Measurements from ENCODE around the gene RAB3GAP1. TPM values are rescaled to one million over a fixed set of nuclear protein-coding genes. Genes with fewer than 3 reads are reported as not detected.

Gene RAB3GAP1
- total and polyA plus RNA-seq, 2 of the 4 experiments (the other 2 are of a cell fraction), result 21.2 to 65.8 TPM

DNA sequence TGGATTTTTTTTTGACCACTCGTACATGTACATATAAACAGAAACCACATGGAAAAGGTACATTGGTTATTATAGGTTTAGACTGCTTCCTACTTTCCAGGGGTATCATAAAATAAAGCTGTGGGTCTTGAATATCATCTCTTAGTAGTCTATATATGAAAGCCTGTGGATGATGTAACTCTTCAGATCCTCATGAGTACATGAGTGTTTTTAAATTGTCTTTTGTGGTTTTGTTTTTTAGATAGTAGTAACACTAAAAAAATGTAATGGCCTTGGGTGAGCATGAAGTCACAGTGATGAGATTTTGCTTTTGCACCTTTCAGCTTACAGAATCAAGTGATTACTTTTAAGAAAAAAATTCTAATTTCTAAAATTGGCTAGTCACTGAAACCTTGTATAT, 80.2 kb downstream of the RAB3GAP1 start:
- Histone ChIP-seq H3K27me3 (ENCODE audit: control insufficient read depth, insufficient read depth, low read length) (no peaks in the 10 kb centered on the region), H3K27ac (ENCODE audit: insufficient read depth, low read length) (no peak overlapping the region), H3K9me3 (ENCODE audit: control insufficient read depth, insufficient read depth, low read length) (no peaks in the 10 kb centered on the region), H3K56ac (ENCODE audit: extremely low read depth, insufficient read depth, low read length) (no peak overlapping the region), H3K9ac (ENCODE audit: low read depth, low read length) (no peak overlapping the region), H3K9me1 (ENCODE audit: insufficient read depth, low read length) (peaks cover 2% of the 10 kb centered on the region; the same call in 1 of the 2 replicates), H2BK15ac (ENCODE audit: low read depth, low read length) (no peak overlapping the region), H3K36me3 (ENCODE audit: control insufficient read depth, insufficient read depth, low read length) (peaks cover 23% of the 10 kb centered on the region), H3K18ac (ENCODE audit: low read depth, low read length) (no peak overlapping the region), H2AK9ac (replicated peaks; ENCODE audit: low read depth, low read length, poor library complexity) (no peak overlapping the region), H4K8ac (ENCODE audit: low read depth in 2 of 2, low read length in 2 of 2) (no peak overlapping the region), H3K4me1 (ENCODE audit: control insufficient read depth, insufficient read depth, low read length) (no peaks in the 10 kb centered on the region), H3K14ac (replicated peaks; ENCODE audit: low read depth, low read length) (no peak overlapping the region), H2BK120ac (ENCODE audit: low read depth, low read length) (no peak overlapping the region), H3K23ac (ENCODE audit: low read depth, low read length) (no peak overlapping the region), H2BK20ac (ENCODE audit: low read depth, low read length) (no peak overlapping the region), H4K20me1 (ENCODE audit: insufficient read depth, low read length) (0 out of 2 replicates have a peak, but pooled peaks cover 5% of the 10 kb centered on the region), H2AFZ (replicated peaks; ENCODE audit: low read length, poor library complexity) (no peak overlapping the region), H3K4me3 (ENCODE audit: insufficient read depth, low read depth, low read length) (no peak overlapping the region), H4K91ac (ENCODE audit: insufficient read depth, low read depth, low read length) (no peak overlapping the region), H4K5ac (ENCODE audit: low read depth, low read length) (no peak overlapping the region), H2BK5ac (ENCODE audit: low read depth, low read length, poor library complexity, severe bottlenecking) (no peak overlapping the region), H3K4ac (ENCODE audit: low read depth, low read length) (no peak overlapping the region), H2AK5ac (ENCODE audit: low read depth, low read length) (no peak overlapping the region), H3K4me2 (ENCODE audit: low read depth, low read length) (no peak overlapping the region; the same call in 1 of the 2 replicates), H3K79me1 (ENCODE audit: low read depth in 1 of 2, low read length in 2 of 2) (peaks cover 0 to 4% of the 10 kb centered on the region in 2 experiments; a peak in 3 of 4 replicates)
- in situ Hi-C loops (cut with MboI; ENCODE audit: low sequenced_read_pairs), result no loop called here
- dilution Hi-C loops (cut with HindIII; ENCODE audit: low sequenced_read_pairs, unreplicated experiment), result no loop called here
- peak; percentile 82 for ATAC-seq (ENCODE audit: low read depth)
- POLR2A ChIA-PET (ENCODE audit: unreplicated experiment), result no interaction called here
- intact Hi-C loops (cut with micrococcal nuclease), result no loop called here
- CTCF ChIA-PET, result no interaction called here
- DNase-seq, result peak; percentile 74
- no TSS peak for BruUV-seq (replicated peaks)
- peak; percentile 74 for TF ChIP-seq CEBPB (IDR thresholded peaks at IDR 0.05; ENCODE audit: low read depth, low read length)
- TF ChIP-seq, protein P1, sequence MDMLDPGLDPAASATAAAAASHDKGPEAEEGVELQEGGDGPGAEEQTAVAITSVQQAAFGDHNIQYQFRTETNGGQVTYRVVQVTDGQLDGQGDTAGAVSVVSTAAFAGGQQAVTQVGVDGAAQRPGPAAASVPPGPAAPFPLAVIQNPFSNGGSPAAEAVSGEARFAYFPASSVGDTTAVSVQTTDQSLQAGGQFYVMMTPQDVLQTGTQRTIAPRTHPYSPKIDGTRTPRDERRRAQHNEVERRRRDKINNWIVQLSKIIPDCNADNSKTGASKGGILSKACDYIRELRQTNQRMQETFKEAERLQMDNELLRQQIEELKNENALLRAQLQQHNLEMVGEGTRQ (IDR thresholded peaks at IDR 0.05; ENCODE audit: low read depth, low read length), result no peak
- no CpG with 5 or more reads among the region's 1 CpG for WGBS, 2 experiments (ENCODE audit: extremely low coverage in 2 of 2, insufficient read length in 1 of 2)
